Psoas muscle (tissue), 8 donors: ENCODE measurements around the gene ING3. TPM values are rescaled to one million over a fixed set of nuclear protein-coding genes. Genes with fewer than 3 reads are reported as not detected.
A peak's percentile ranks its signal among the peaks of the same experiment; 100 is the strongest.

Source experiments
- ATAC-seq, 4 donors: fragments of 200-7000 bp; cut with Tn5 transposase; one replicate each; pipeline ENCODE4 v1.9.1; 2020; ENCODE audit warnings: moderate library complexity in 3 of 4, mild to moderate bottlenecking in 2 of 4
- DNase-seq, 2 donors: peaks; one replicate each; pipeline ENCODE4 v3.0.0-alpha.2; 2020
- H3K27ac ChIP-seq: fragments of 200-600 bp; one replicate; pipeline ENCODE4 v1.8.0; 2022
- H3K27me3 ChIP-seq, 3 donors: fragments of 200-600 bp in 1 of 3; one replicate each; pipeline versions ENCODE4 v1.6.1 to v1.8.0; 2013 to 2022; ENCODE audit warnings: low read length in 2 of 3, mild to moderate bottlenecking in 2 of 3, moderate library complexity in 1 of 3; ENCODE audit not compliant: insufficient read depth in 3 of 3
- H3K36me3 ChIP-seq, 2 donors: fragments of 200-600 bp in 1 of 2; one replicate each; pipeline versions ENCODE4 v1.6.1 to v1.8.0; 2013 to 2022; ENCODE audit warnings: low read depth in 1 of 2, mild to moderate bottlenecking in 1 of 2, moderate library complexity in 1 of 2; ENCODE audit not compliant: insufficient read depth in 1 of 2
- H3K4me1 ChIP-seq: fragments of 200-600 bp; one replicate; pipeline ENCODE4 v1.8.0; 2022
- H3K4me3 ChIP-seq: fragments of 200-600 bp; one replicate; pipeline ENCODE4 v1.8.0; 2022; ENCODE audit warnings: mild to moderate bottlenecking
- H3K9me3 ChIP-seq: fragments of 200-600 bp; one replicate; pipeline ENCODE4 v1.8.0; 2022
- WGBS, 3 donors: extraction: QIAGEN DNeasy Blood & Tissue Kit; methylation state at CpG; one replicate each; pipeline versions ENCODE4 v1.1.6 to v1.1.7; 2013; 5-methylcytosine and 5-hydroxymethylcytosine counted together
- intact Hi-C, 2 donors: fragments of 100-400 bp; cut with DNase I; formaldehyde crosslinking; loops; one replicate each; pipeline versions ENCODE4 v1.11.0 to v1.14.2; 2022
- polyA plus RNA-seq, 3 donors: library from polyadenylated mRNA; stranded (reverse); fragments of 200-250 nt; gene quantifications; one replicate each; pipeline ENCODE4 v1.2.3, GENCODE V29; 2013
- total RNA-seq, 4 donors: library from RNA; stranded (reverse); fragmentation: NEBNext Ultra II Directional in 2 of 4; extraction: Animal tissue kit (Norgen Biotek cat#: 25700) in 2 of 4; gene quantifications; one replicate each; pipeline versions ENCODE4 v1.2.1 to v1.2.4, GENCODE V29; 2021 to 2023
- TF ChIP-seq, protein P1 (sequence below): fragments of 200-600 bp; IDR thresholded peaks from one replicate; pipeline ENCODE4 v1.8.0; 2022; ENCODE audit warnings: antibody characterized with exemption
- donor health status: healthy with polysubstance abuse.
- donor health status: DM: no; HTN: no; CAD: no; lungs with moderate emphysema.
- donor health status: Bipolar disorder and iron deficiency.
- donor health status: healthy.
- donor health status: DM: yes; HTN: yes; CAD: no.
- donor health status: DM: no; HTN: no; CAD: no.
- donor health status: DM: no; HTN: no; CAD: no.
- donor health status: DM: yes; HTN: yes; CAD: no.

ING3 gene
- total and polyA plus RNA-seq, 7 donors: 5.5 to 10.1 (median 8.3) TPM

- H3K9me3 ChIP-seq: no peaks in the 10 kb centered on the region
- H3K4me3 ChIP-seq: no peak overlapping the region
- peaks cover 15% of the 10 kb centered on the region for H3K4me1 ChIP-seq
- intact Hi-C loops: loop anchor here (2.0 to 5.0 kb wide), 2 partner anchors 89 to 156 kb away; partner anchors contain the start of gene TSPAN12 (in 1 of the 2)
- DNase-seq (no peak), ATAC-seq (no peak)
- peaks cover 0 to 12% of the 10 kb centered on the region in 2 donors for H3K36me3 ChIP-seq
- H3K27me3 ChIP-seq: no peaks in the 10 kb centered on the region
- TF ChIP-seq, protein P1, sequence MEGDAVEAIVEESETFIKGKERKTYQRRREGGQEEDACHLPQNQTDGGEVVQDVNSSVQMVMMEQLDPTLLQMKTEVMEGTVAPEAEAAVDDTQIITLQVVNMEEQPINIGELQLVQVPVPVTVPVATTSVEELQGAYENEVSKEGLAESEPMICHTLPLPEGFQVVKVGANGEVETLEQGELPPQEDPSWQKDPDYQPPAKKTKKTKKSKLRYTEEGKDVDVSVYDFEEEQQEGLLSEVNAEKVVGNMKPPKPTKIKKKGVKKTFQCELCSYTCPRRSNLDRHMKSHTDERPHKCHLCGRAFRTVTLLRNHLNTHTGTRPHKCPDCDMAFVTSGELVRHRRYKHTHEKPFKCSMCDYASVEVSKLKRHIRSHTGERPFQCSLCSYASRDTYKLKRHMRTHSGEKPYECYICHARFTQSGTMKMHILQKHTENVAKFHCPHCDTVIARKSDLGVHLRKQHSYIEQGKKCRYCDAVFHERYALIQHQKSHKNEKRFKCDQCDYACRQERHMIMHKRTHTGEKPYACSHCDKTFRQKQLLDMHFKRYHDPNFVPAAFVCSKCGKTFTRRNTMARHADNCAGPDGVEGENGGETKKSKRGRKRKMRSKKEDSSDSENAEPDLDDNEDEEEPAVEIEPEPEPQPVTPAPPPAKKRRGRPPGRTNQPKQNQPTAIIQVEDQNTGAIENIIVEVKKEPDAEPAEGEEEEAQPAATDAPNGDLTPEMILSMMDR: no peak
- H3K27ac ChIP-seq: no peak overlapping the region
Observed at GRCh38 chr7:120947980-120948379, 2.6 kb upstream of the ING3 start.

- Histone ChIP-seq H3K36me3 (peaks cover 0 to 27% of the 10 kb centered on the region in 2 donors), H3K27ac (no peak overlapping the region), H3K27me3 (no peaks in the 10 kb centered on the region), H3K4me1 (peaks cover 19% of the 10 kb centered on the region), H3K4me3 (peak overlapping the region; percentile 73), H3K9me3 (no peaks in the 10 kb centered on the region)
- intact Hi-C loops: loop anchor here (2.0 to 5.0 kb wide), 2 partner anchors 91 to 157 kb away; partner anchors contain the start of gene TSPAN12 (in 1 of the 2)
- TF ChIP-seq, protein P1: no peak
- DNase-seq (no peak), ATAC-seq (no peak)
- 61 to 63% (median 63%) methylated on average over 8 of the region's 8 CpGs for WGBS, 3 donors
Observed at GRCh38 chr7:120949393-120949911, 1.1 kb upstream of the ING3 start.

- Histone ChIP-seq H3K4me1 (peaks cover 19% of the 10 kb centered on the region), H3K9me3 (no peaks in the 10 kb centered on the region), H3K27ac (peak overlapping the region; percentile 91), H3K36me3 (peaks cover 0 to 33% of the 10 kb centered on the region in 2 donors), H3K27me3 (no peaks in the 10 kb centered on the region), H3K4me3 (peak overlapping the region; percentile 73)
- WGBS, 3 donors: 2 to 3% (median 3%) methylated on average over 10 of the region's 10 CpGs
- ATAC-seq: no peak
- intact Hi-C loops: loop anchor here (2.0 to 5.0 kb wide), 3 partner anchors 37 to 158 kb away; partner anchors contain the start of genes CPED1 (in 1 of the 2) and TSPAN12 (in 1 of the 2)
- DNase-seq: no peak
- TF ChIP-seq, protein P1: no peak
Observed at GRCh38 chr7:120949998-120950538, 509 bp upstream of the ING3 start.

- no peaks in the 10 kb centered on the region for H3K27me3 ChIP-seq
Observed at GRCh38 chr7:120951309-120951699, 727 bp downstream of the ING3 start.

More at GRCh38 chr7:120951309-120951699, 727 bp downstream of the ING3 start:
- Histone ChIP-seq H3K36me3 (peaks cover 0 to 46% of the 10 kb centered on the region in 2 donors), H3K27ac (peak overlapping the region; percentile 91), H3K4me3 (peak overlapping the region; percentile 73), H3K4me1 (peaks cover 19% of the 10 kb centered on the region), H3K9me3 (no peaks in the 10 kb centered on the region)
- intact Hi-C loops: loop anchor here in 1 of 2 donors (5.0 kb wide), 1 partner anchor 36 kb away; the partner anchor contains the start of gene CPED1
- ATAC-seq (no peak), DNase-seq (no peak)
- 3 to 10% (median 3%) methylated on average over 8 of the region's 8 CpGs for WGBS, 3 donors
- TF ChIP-seq, protein P1: no peak
